ENCODE data around the gene ABCA3.

The ABCA3 gene

DNA sequence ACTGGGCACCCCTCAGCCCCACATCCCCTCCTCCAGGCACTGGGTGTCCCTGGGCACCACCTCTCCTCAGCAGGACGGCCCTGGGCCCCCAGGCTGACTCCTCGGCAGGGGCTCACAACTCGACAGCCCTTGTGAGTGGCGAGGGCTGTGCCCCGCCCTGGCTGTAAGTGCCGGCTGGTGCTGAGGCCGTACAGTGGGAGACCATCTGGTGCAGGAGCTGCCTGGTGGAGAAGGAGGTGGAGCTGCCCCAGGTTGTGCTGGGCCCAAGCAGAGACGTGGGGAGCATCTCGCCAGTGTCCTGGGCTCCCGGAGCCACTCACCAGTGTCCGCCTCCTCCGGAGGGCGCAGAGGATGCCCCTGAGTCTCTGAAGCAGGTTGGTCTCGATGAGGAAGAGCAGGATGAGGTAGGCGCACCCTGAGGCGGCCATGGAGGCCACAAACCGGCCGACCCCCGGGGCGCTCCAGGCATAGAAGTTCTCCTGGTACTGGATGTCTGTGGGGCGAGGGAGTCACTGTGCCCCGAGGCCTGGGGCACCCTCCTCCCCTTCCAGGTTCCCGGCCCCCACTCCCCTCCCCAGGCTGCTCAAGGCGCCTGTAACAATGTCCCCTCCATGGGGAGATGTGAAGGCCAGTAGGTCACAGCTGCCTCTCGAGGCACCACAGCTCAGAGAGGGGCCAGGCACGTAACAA, 57.5 kb downstream of the ABCA3 start:
- Histone ChIP-seq H3K27ac (replicated peaks) (no peak overlapping the region), H3K4me3 (replicated peaks; ENCODE audit: insufficient read depth, low read length) (no peak overlapping the region), H3K27me3 (ENCODE audit: insufficient read depth, poor library complexity, severe bottlenecking) (no peaks in the 10 kb centered on the region)
- DNase-seq (ENCODE audit: low read depth in 1 of 2, low spot score in 1 of 2), result no peak
- TF ChIP-seq, protein P1, sequence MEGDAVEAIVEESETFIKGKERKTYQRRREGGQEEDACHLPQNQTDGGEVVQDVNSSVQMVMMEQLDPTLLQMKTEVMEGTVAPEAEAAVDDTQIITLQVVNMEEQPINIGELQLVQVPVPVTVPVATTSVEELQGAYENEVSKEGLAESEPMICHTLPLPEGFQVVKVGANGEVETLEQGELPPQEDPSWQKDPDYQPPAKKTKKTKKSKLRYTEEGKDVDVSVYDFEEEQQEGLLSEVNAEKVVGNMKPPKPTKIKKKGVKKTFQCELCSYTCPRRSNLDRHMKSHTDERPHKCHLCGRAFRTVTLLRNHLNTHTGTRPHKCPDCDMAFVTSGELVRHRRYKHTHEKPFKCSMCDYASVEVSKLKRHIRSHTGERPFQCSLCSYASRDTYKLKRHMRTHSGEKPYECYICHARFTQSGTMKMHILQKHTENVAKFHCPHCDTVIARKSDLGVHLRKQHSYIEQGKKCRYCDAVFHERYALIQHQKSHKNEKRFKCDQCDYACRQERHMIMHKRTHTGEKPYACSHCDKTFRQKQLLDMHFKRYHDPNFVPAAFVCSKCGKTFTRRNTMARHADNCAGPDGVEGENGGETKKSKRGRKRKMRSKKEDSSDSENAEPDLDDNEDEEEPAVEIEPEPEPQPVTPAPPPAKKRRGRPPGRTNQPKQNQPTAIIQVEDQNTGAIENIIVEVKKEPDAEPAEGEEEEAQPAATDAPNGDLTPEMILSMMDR (IDR thresholded peaks at IDR 0.05; ENCODE audit: insufficient read depth, low read length), result no peak
- TF ChIP-seq POLR2AphosphoS5 (IDR thresholded peaks at IDR 0.05; ENCODE audit: low read depth) (no peak), SPI1 (IDR thresholded peaks at IDR 0.05; ENCODE audit: borderline replicate concordance, low read depth) (no peak), GABPA (IDR thresholded peaks at IDR 0.05; ENCODE audit: low read depth) (no peak)
- TF ChIP-seq, protein P2, sequence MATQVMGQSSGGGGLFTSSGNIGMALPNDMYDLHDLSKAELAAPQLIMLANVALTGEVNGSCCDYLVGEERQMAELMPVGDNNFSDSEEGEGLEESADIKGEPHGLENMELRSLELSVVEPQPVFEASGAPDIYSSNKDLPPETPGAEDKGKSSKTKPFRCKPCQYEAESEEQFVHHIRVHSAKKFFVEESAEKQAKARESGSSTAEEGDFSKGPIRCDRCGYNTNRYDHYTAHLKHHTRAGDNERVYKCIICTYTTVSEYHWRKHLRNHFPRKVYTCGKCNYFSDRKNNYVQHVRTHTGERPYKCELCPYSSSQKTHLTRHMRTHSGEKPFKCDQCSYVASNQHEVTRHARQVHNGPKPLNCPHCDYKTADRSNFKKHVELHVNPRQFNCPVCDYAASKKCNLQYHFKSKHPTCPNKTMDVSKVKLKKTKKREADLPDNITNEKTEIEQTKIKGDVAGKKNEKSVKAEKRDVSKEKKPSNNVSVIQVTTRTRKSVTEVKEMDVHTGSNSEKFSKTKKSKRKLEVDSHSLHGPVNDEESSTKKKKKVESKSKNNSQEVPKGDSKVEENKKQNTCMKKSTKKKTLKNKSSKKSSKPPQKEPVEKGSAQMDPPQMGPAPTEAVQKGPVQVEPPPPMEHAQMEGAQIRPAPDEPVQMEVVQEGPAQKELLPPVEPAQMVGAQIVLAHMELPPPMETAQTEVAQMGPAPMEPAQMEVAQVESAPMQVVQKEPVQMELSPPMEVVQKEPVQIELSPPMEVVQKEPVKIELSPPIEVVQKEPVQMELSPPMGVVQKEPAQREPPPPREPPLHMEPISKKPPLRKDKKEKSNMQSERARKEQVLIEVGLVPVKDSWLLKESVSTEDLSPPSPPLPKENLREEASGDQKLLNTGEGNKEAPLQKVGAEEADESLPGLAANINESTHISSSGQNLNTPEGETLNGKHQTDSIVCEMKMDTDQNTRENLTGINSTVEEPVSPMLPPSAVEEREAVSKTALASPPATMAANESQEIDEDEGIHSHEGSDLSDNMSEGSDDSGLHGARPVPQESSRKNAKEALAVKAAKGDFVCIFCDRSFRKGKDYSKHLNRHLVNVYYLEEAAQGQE (IDR thresholded peaks at IDR 0.05; ENCODE audit: insufficient replicate concordance, low read depth), result no peak

DNA sequence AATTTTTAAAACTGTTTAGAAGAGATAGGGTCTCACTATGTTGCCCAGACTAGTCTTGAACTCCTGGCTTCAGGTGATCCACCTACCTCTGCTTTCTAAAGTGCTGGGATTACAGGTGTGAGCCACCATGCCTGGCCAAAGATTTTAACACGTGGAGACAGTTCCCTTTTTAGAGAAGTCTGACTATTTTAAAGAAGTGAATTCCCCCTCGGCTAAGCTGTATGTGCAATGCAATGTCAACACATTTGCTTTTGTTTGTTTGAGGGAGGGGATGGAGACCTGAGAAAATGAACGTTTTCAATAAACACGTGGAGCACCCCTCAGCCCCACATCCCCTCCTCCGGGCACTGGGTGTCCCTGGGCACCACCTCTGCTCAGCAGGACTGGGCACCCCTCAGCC, 58.3 kb downstream of the ABCA3 start:
- no peak overlapping the region for H3K4me3 ChIP-seq (replicated peaks; ENCODE audit: insufficient read depth, low read length)
- DNase-seq (ENCODE audit: low read depth in 1 of 2, low spot score in 1 of 2), result no peak
- no peak overlapping the region for H3K27ac ChIP-seq (replicated peaks)
- TF ChIP-seq SPI1 (IDR thresholded peaks at IDR 0.05; ENCODE audit: borderline replicate concordance, low read depth) (peak; percentile 76; the same call in 1 of the 2 replicates), GABPA (IDR thresholded peaks at IDR 0.05; ENCODE audit: low read depth) (no peak)
- H3K27me3 ChIP-seq (ENCODE audit: insufficient read depth, poor library complexity, severe bottlenecking), result no peaks in the 10 kb centered on the region

DNA sequence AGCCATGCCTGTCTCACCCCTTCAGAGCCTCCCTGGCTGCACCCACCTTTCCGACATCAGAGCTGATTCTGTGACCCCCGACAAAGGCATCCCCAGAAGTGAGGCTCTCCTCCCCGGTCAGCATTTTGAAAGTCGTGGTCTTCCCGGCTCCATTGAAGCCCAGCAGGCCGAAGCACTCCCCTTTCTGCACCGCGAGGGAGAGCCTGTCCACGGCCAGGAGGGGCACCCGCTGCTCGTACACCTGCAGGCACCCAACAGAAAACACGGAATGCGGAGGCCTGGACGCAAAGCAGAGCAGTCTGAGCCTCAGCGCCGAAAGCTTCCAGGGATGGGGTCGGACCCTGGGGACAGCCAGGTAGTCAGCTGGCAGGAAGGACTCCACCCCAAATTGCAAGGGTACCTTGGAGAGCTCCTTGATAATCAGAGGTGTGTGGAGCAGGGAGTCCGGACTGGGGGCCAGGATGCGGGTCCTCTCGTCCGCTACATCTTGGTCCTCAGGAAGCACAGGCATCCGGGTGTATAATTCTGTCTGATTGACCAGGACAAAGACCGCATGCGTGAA, 59.5 kb downstream of the ABCA3 start:
- Histone ChIP-seq H3K27ac (replicated peaks) (no peak overlapping the region), H3K4me3 (replicated peaks; ENCODE audit: insufficient read depth, low read length) (no peak overlapping the region), H3K27me3 (ENCODE audit: insufficient read depth, poor library complexity, severe bottlenecking) (no peaks in the 10 kb centered on the region)
- TF ChIP-seq, protein P2 (IDR thresholded peaks at IDR 0.05; ENCODE audit: insufficient replicate concordance, low read depth), result peak; percentile 86
- TF ChIP-seq SPI1 (IDR thresholded peaks at IDR 0.05; ENCODE audit: borderline replicate concordance, low read depth), result no peak
- no peak for DNase-seq (ENCODE audit: low read depth in 1 of 2, low spot score in 1 of 2)

DNA sequence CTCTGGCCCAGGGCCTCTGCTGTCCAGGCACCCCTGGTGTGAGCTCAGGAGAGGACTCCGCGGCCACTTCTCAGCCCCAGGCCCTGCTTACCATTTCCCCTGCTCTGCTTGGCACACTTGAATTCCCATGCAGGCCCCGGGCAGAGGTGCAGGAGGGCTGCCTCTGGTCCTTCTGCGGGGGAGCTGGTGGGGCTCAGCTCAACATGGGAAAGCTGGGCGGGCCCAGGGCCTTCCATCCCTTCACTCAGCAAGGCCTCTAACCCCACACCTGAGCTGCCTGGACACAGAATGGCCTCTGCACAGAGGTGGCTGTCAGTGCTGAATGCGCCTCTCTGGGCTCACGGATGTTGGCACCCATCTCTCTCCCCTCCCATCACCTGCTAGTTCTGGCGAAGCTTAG, 60.1 kb downstream of the ABCA3 start:
- Histone ChIP-seq H3K4me3 (replicated peaks; ENCODE audit: insufficient read depth, low read length) (no peak overlapping the region), H3K27me3 (ENCODE audit: insufficient read depth, poor library complexity, severe bottlenecking) (no peaks in the 10 kb centered on the region), H3K27ac (replicated peaks) (no peak overlapping the region)
- TF ChIP-seq POLR2AphosphoS5 (IDR thresholded peaks at IDR 0.05; ENCODE audit: low read depth) (no peak), GABPA (IDR thresholded peaks at IDR 0.05; ENCODE audit: low read depth) (no peak), SPI1 (IDR thresholded peaks at IDR 0.05; ENCODE audit: borderline replicate concordance, low read depth) (no peak)
- TF ChIP-seq, protein P2 (IDR thresholded peaks at IDR 0.05; ENCODE audit: insufficient replicate concordance, low read depth), result no peak
- TF ChIP-seq, protein P1 (IDR thresholded peaks at IDR 0.05; ENCODE audit: insufficient read depth, low read length), result no peak
- DNase-seq (ENCODE audit: low read depth in 1 of 2, low spot score in 1 of 2), result no peak
